ENCODE data around the gene TRIM44.

DNA sequence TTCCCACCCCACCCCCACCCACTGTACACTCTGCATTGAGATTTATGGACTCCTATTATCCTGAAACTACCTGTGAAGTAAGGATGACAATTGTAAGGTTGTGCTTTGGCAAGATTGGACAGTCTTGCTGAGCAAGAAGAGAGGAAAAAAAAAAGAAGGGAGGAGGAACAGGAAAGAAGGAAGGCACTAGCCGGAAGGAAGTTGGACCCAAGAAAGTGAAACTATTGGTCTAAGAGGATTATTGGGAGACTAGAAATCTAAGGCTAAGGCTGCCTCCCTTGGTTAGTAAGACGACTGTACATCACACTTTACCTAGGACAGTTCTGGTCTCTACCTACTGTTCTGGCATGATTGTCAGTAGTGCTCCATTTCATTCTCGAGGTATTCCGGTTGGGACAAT is 12.1 kb upstream of the TRIM44 start:
- TF ChIP-seq, protein P1, sequence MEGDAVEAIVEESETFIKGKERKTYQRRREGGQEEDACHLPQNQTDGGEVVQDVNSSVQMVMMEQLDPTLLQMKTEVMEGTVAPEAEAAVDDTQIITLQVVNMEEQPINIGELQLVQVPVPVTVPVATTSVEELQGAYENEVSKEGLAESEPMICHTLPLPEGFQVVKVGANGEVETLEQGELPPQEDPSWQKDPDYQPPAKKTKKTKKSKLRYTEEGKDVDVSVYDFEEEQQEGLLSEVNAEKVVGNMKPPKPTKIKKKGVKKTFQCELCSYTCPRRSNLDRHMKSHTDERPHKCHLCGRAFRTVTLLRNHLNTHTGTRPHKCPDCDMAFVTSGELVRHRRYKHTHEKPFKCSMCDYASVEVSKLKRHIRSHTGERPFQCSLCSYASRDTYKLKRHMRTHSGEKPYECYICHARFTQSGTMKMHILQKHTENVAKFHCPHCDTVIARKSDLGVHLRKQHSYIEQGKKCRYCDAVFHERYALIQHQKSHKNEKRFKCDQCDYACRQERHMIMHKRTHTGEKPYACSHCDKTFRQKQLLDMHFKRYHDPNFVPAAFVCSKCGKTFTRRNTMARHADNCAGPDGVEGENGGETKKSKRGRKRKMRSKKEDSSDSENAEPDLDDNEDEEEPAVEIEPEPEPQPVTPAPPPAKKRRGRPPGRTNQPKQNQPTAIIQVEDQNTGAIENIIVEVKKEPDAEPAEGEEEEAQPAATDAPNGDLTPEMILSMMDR (IDR thresholded peaks at IDR 0.05): no peak
- no peak for TF ChIP-seq POLR2A (IDR thresholded peaks at IDR 0.05)

Measured in thyroid gland (tissue), 4 donors.